ENCODE measurements around the gene AP1S3. TPM values are rescaled to one million over a fixed set of nuclear protein-coding genes. Genes with fewer than 3 reads are reported as not detected.

The AP1S3 gene
- total RNA-seq, 1 experiment from 2014 or later, result 66.3 TPM

DNA sequence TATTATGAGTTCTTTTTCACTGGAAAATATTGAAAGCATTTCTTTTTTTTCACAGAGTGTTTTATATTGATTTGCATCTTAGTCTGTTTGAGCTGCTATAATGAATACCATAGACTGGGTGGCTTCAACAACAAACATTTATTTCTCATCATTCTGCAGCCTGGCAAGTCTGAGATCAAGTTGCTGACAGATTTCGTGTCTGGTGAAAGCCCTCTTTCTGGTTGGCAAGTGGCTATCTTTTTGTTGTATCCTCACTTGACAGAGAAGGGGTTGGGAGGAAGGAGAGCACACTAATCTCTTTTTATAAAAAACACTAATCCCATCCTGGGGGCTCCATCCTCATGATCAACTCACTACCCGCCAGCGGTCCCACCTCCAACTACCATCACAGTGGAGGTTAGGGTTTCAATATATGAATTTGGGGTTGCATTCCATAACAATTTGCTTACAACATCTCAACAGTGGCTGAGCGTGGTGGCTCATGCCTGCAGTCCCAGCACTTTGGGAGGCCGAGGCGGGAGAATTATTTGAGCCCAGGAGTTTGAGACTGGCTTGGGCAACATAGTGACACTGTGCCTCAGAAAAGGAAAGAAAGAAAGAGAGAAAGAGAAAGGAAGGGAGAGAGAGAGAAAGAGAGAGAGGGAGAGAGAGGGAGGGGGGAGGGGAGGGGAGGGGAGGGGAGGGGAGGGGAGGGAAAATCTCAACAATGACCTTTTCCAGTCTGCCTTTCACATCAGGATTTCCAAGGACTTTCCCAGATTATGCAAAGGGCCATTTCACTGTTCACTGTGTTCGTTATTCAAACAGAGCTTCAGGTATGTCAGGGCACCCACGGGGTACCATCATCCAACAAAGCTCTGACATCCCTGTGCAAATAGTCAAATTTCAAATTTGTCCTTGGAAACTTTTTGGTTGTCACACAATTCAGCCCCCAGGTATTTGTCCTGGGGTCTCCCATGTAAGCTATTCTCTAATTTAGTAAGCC lies 111.1 kb downstream of the AP1S3 start:
- H3K9me3 ChIP-seq (ENCODE audit: control insufficient read depth, insufficient read depth, low read depth, low read length), result no peaks in the 10 kb centered on the region
- ChIA-PET CTCF (no interaction called here), POLR2A (no interaction called here)
- intact Hi-C loops (cut with micrococcal nuclease; ENCODE audit: unreplicated experiment), result no loop called here
- H3K27me3 ChIP-seq (ENCODE audit: control insufficient read depth, insufficient read depth, low read length), result no peaks in the 10 kb centered on the region
- H3K36me3 ChIP-seq (ENCODE audit: control insufficient read depth, insufficient read depth, low read length), result no peaks in the 10 kb centered on the region
- TF ChIP-seq POLR2AphosphoS5 (IDR thresholded peaks at IDR 0.05; ENCODE audit: low read depth, low read length), result no peak
- no peak for TF ChIP-seq SIN3A (IDR thresholded peaks at IDR 0.05; ENCODE audit: borderline replicate concordance, insufficient read depth, low read depth, low read length)
- TF ChIP-seq, protein P1, sequence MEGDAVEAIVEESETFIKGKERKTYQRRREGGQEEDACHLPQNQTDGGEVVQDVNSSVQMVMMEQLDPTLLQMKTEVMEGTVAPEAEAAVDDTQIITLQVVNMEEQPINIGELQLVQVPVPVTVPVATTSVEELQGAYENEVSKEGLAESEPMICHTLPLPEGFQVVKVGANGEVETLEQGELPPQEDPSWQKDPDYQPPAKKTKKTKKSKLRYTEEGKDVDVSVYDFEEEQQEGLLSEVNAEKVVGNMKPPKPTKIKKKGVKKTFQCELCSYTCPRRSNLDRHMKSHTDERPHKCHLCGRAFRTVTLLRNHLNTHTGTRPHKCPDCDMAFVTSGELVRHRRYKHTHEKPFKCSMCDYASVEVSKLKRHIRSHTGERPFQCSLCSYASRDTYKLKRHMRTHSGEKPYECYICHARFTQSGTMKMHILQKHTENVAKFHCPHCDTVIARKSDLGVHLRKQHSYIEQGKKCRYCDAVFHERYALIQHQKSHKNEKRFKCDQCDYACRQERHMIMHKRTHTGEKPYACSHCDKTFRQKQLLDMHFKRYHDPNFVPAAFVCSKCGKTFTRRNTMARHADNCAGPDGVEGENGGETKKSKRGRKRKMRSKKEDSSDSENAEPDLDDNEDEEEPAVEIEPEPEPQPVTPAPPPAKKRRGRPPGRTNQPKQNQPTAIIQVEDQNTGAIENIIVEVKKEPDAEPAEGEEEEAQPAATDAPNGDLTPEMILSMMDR (IDR thresholded peaks at IDR 0.05), result no peak
- TF ChIP-seq, protein P2, sequence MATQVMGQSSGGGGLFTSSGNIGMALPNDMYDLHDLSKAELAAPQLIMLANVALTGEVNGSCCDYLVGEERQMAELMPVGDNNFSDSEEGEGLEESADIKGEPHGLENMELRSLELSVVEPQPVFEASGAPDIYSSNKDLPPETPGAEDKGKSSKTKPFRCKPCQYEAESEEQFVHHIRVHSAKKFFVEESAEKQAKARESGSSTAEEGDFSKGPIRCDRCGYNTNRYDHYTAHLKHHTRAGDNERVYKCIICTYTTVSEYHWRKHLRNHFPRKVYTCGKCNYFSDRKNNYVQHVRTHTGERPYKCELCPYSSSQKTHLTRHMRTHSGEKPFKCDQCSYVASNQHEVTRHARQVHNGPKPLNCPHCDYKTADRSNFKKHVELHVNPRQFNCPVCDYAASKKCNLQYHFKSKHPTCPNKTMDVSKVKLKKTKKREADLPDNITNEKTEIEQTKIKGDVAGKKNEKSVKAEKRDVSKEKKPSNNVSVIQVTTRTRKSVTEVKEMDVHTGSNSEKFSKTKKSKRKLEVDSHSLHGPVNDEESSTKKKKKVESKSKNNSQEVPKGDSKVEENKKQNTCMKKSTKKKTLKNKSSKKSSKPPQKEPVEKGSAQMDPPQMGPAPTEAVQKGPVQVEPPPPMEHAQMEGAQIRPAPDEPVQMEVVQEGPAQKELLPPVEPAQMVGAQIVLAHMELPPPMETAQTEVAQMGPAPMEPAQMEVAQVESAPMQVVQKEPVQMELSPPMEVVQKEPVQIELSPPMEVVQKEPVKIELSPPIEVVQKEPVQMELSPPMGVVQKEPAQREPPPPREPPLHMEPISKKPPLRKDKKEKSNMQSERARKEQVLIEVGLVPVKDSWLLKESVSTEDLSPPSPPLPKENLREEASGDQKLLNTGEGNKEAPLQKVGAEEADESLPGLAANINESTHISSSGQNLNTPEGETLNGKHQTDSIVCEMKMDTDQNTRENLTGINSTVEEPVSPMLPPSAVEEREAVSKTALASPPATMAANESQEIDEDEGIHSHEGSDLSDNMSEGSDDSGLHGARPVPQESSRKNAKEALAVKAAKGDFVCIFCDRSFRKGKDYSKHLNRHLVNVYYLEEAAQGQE (IDR thresholded peaks at IDR 0.05; ENCODE audit: insufficient read depth in 1 of 2, low read depth in 2 of 2, low read length in 1 of 2), result no peak
- TF ChIP-seq TCF7L2 (IDR thresholded peaks at IDR 0.05; ENCODE audit: low read depth, low read length), result no peak
- no peak for ATAC-seq
- no TSS peak for BruUV-seq (replicated peaks)
- in situ Hi-C loops (cut with HindIII; ENCODE audit: low pct_unique_long_range_greater_than_20kb, low sequenced_read_pairs), result no loop called here
- H3K4me1 ChIP-seq (ENCODE audit: control insufficient read depth, insufficient read depth, low read length), result peaks cover 27% of the 10 kb centered on the region
- peak overlapping the region; percentile 89 for H3K27ac ChIP-seq (ENCODE audit: low read length)
- H3K4me3 ChIP-seq (ENCODE audit: low read depth in 2 of 2, low read length in 2 of 2), result no peak overlapping the region
- DNase-seq (ENCODE audit: low read depth, low spot score), result no peak

DNA sequence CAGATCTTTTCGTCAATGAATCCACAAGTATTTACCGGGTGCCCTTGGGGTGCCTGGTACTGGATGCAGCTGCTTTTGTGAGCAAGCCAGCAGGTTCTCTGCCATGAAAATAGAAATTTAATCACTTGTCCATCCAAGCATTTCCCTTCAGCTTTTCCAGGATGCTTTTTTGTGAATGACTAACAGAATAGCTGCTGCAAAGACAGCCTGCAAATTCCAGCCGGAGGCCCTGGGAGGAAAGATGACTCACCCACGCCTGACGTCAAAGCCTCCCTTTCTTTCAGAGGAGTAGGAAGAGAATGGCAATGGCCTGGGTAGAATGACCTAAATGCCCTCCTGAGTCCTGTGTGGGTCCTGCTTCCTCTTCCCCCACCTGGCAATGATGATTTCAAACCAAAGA lies 111.9 kb downstream of the AP1S3 start:
- intact Hi-C loops (cut with micrococcal nuclease; ENCODE audit: unreplicated experiment) (no loop called here), in situ Hi-C loops (cut with HindIII; ENCODE audit: low pct_unique_long_range_greater_than_20kb, low sequenced_read_pairs) (no loop called here)
- TF ChIP-seq, protein P2 (IDR thresholded peaks at IDR 0.05; ENCODE audit: insufficient read depth in 1 of 2, low read depth in 2 of 2, low read length in 1 of 2), result no peak
- TF ChIP-seq POLR2AphosphoS5 (IDR thresholded peaks at IDR 0.05; ENCODE audit: low read depth, low read length) (peak; percentile 58; the same call in 1 of the 2 replicates), TCF7L2 (IDR thresholded peaks at IDR 0.05; ENCODE audit: low read depth, low read length) (no peak)
- ATAC-seq (peak; percentile 97), DNase-seq (ENCODE audit: low read depth, low spot score) (peak; percentile 90)
- ChIA-PET POLR2A (no interaction called here), CTCF (no interaction called here)
- Histone ChIP-seq H3K4me3 (ENCODE audit: low read depth in 2 of 2, low read length in 2 of 2) (peak overlapping the region; percentile 4 to 11; a peak in 3 of 4 replicates), H3K36me3 (ENCODE audit: control insufficient read depth, insufficient read depth, low read length) (no peaks in the 10 kb centered on the region), H3K4me1 (ENCODE audit: control insufficient read depth, insufficient read depth, low read length) (peaks cover 27% of the 10 kb centered on the region), H3K27ac (ENCODE audit: low read length) (peak overlapping the region; percentile 89), H3K27me3 (ENCODE audit: control insufficient read depth, insufficient read depth, low read length) (no peaks in the 10 kb centered on the region), H3K9me3 (ENCODE audit: control insufficient read depth, insufficient read depth, low read depth, low read length) (no peaks in the 10 kb centered on the region)
- no TSS peak for BruUV-seq (replicated peaks)
